Sigmoid colon (tissue), 7 donors: Measurements from ENCODE around the gene KIF2A. TPM values are rescaled to one million over a fixed set of nuclear protein-coding genes. Genes with fewer than 3 reads are reported as not detected.

Experiments used
- DNase-seq: peaks from one replicate; pipeline ENCODE4 v3.0.0-alpha.2; 2019
- H3K27ac ChIP-seq, 4 donors: fragments of 200-600 bp; sonication (generic); one replicate each; pipeline ENCODE4 v1.5.1; 2016 to 2019; ENCODE audit warnings: mild to moderate bottlenecking in 1 of 4
- H3K27me3 ChIP-seq, 3 donors: fragments of 200-600 bp; sonication (generic); one replicate each; pipeline ENCODE4 v1.5.1; 2019; ENCODE audit warnings: mild to moderate bottlenecking in 1 of 3
- H3K36me3 ChIP-seq, 4 donors: fragments of 200-600 bp; sonication (generic); one replicate each; pipeline ENCODE4 v1.5.1; 2016 to 2019
- H3K4me1 ChIP-seq, 4 donors: fragments of 200-600 bp; sonication (generic); one replicate each; pipeline ENCODE4 v1.5.1; 2017 to 2019
- H3K4me3 ChIP-seq, 4 donors: fragments of 200-600 bp; sonication (generic); one replicate each; pipeline ENCODE4 v1.5.1; 2017 to 2019; ENCODE audit warnings: mild to moderate bottlenecking in 2 of 4, moderate library complexity in 1 of 4
- H3K9me3 ChIP-seq, 4 donors: fragments of 200-600 bp in 3 of 4; sonication (generic) in 3 of 4; one replicate each; pipeline versions ENCODE4 v1.5.1 to v1.6.1; 2013 to 2019
- CTCF ChIP-seq, 4 experiments: fragments of 450-650 bp in 3 of 4; fragments of 200-600 bp in 1 of 4; IDR thresholded peaks; one replicate each; pipeline ENCODE4 v1.5.1; 2016 to 2019; ENCODE audit warnings: antibody characterized with exemption in 4 of 4, mild to moderate bottlenecking in 3 of 4, moderate library complexity in 2 of 4
- EP300 ChIP-seq, 4 donors: sonication (generic); formaldehyde crosslinking; IDR thresholded peaks; one replicate each; pipeline ENCODE4 v1.6.1; 2017; ENCODE audit warnings: antibody characterized with exemption in 4 of 4
- POLR2A ChIP-seq, 2 donors: fragments of 450-650 bp; IDR thresholded peaks; one replicate each; pipeline ENCODE4 v1.6.1; 2016; ENCODE audit warnings: antibody characterized with exemption in 2 of 2, mild to moderate bottlenecking in 2 of 2, moderate library complexity in 2 of 2
- POLR2AphosphoS5 ChIP-seq, 4 donors: sonication (generic); formaldehyde crosslinking; IDR thresholded peaks; one replicate each; pipeline ENCODE4 v1.6.1; 2017; ENCODE audit warnings: antibody characterized with exemption in 4 of 4
- WGBS, 2 donors: extraction: QIAGEN DNeasy Blood & Tissue Kit; methylation state at CpG; one replicate each; pipeline ENCODE4 v1.1.7; 2013; 5-methylcytosine and 5-hydroxymethylcytosine counted together
- intact Hi-C: fragments of 100-400 bp; cut with DNase I; formaldehyde crosslinking; loops from one replicate; pipeline ENCODE4 v1.15.1; 2023
- polyA plus RNA-seq, 3 donors: library from polyadenylated mRNA; stranded (reverse); fragments of 200-250 nt; gene quantifications; one replicate each; pipeline ENCODE4 v1.2.3, GENCODE V29; 2013
- total RNA-seq, 4 donors: library from RNA; depleted of rRNA; stranded (reverse); fragments of >200 nt; gene quantifications; one replicate each; pipeline ENCODE4 v1.1.0, GENCODE V29; 2016
- donor health status: healthy with polysubstance abuse.
- donor health status: Bipolar disorder and iron deficiency.
- donor health status: healthy.

KIF2A gene
- total and polyA plus RNA-seq, 7 donors = 10.2 to 41.7 (median 29.6) TPM

GRCh38 chr5:62310426-62311143 lies 4.6 kb downstream of the KIF2A start:
- Histone ChIP-seq H3K36me3 (no peaks in the 10 kb centered on the region), H3K4me3 (no peak overlapping the region), H3K9me3 (no peaks in the 10 kb centered on the region), H3K4me1 (peaks cover 0 to 31% (median 19%) of the 10 kb centered on the region in 4 donors), H3K27ac (no peak overlapping the region), H3K27me3 (no peaks in the 10 kb centered on the region)
- DNase-seq = no peak
- WGBS, 2 donors = 81 to 85% methylated on average over 5 of the region's 5 CpGs
- TF ChIP-seq POLR2A (IDR thresholded peaks at IDR 0.05) (no peak), POLR2AphosphoS5 (IDR thresholded peaks at IDR 0.05) (no peak), CTCF (IDR thresholded peaks at IDR 0.05) (no peak), EP300 (IDR thresholded peaks at IDR 0.05) (no peak)
- intact Hi-C loops = no loop called here

GRCh38 chr5:62312036-62312435 lies 6.0 kb downstream of the KIF2A start:
- intact Hi-C loops = no loop called here
- Histone ChIP-seq H3K9me3 (no peaks in the 10 kb centered on the region), H3K4me3 (no peak overlapping the region), H3K36me3 (no peaks in the 10 kb centered on the region), H3K27ac (no peak overlapping the region), H3K4me1 (peaks cover 0 to 36% (median 25%) of the 10 kb centered on the region in 4 donors), H3K27me3 (no peaks in the 10 kb centered on the region)
- 77 to 85% methylated on average over 1 of the region's 1 CpG for WGBS, 2 donors
- no peak for DNase-seq
- TF ChIP-seq POLR2A (IDR thresholded peaks at IDR 0.05) (no peak), EP300 (IDR thresholded peaks at IDR 0.05) (no peak), POLR2AphosphoS5 (IDR thresholded peaks at IDR 0.05) (no peak), CTCF (IDR thresholded peaks at IDR 0.05) (no peak)

- no peaks in the 10 kb centered on the region for H3K9me3 ChIP-seq
- 18 to 71% methylated on average over 1 of the region's 1 CpG for WGBS, 2 donors
- no peaks in the 10 kb centered on the region for H3K27me3 ChIP-seq
- no peak for DNase-seq
- no peak overlapping the region for H3K4me3 ChIP-seq
- H3K27ac ChIP-seq = no peak overlapping the region
- intact Hi-C loops = no loop called here
- no peaks in the 10 kb centered on the region for H3K36me3 ChIP-seq
- peaks cover 0 to 34% (median 20%) of the 10 kb centered on the region in 4 donors for H3K4me1 ChIP-seq
- TF ChIP-seq POLR2A (IDR thresholded peaks at IDR 0.05) (no peak), EP300 (IDR thresholded peaks at IDR 0.05) (no peak), CTCF (IDR thresholded peaks at IDR 0.05) (no peak), POLR2AphosphoS5 (IDR thresholded peaks at IDR 0.05) (no peak)
Observed at GRCh38 chr5:62312674-62313073, 6.7 kb downstream of the KIF2A start.

- H3K36me3 ChIP-seq = no peaks in the 10 kb centered on the region
- 83 to 84% methylated on average over 2 of the region's 2 CpGs for WGBS, 2 donors
- intact Hi-C loops = no loop called here
- TF ChIP-seq POLR2AphosphoS5 (IDR thresholded peaks at IDR 0.05) (no peak), CTCF (IDR thresholded peaks at IDR 0.05) (no peak), POLR2A (IDR thresholded peaks at IDR 0.05) (no peak), EP300 (IDR thresholded peaks at IDR 0.05) (no peak)
- H3K9me3 ChIP-seq = no peaks in the 10 kb centered on the region
- H3K27me3 ChIP-seq = no peaks in the 10 kb centered on the region
- H3K4me3 ChIP-seq = no peak overlapping the region
- no peak for DNase-seq
- H3K27ac ChIP-seq = no peak overlapping the region
- H3K4me1 ChIP-seq = peaks cover 0 to 31% (median 14%) of the 10 kb centered on the region in 4 donors
Observed at GRCh38 chr5:62314213-62314830, 8.3 kb downstream of the KIF2A start.
